ENCODE results near the gene DRGX. TPM values are rescaled to one million over a fixed set of nuclear protein-coding genes. Genes with fewer than 3 reads are reported as not detected.

The DRGX gene
- total RNA-seq, 4 donors from 2014 or later = not detected

GRCh38 chr10:49368256-49368655 lies 27.6 kb downstream of the DRGX start:
- no peaks in the 10 kb centered on the region for H3K9me3 ChIP-seq
- H3K4me1 ChIP-seq = no peaks in the 10 kb centered on the region
- H3K4me3 ChIP-seq (replicated peaks in 1 of 3) = no peak overlapping the region
- no peaks in the 10 kb centered on the region for H3K36me3 ChIP-seq
- 85 to 90% methylated on average over 4 of the region's 4 CpGs for WGBS, 2 donors
- intact Hi-C loops (cut with DNase I) = no loop called here
- H3K27ac ChIP-seq = no peak overlapping the region
- no peak for DNase-seq
- no peak for TF ChIP-seq CTCF (IDR thresholded peaks at IDR 0.05)
- TF ChIP-seq POLR2A (IDR thresholded peaks at IDR 0.05) = no peak
- no peaks in the 10 kb centered on the region for H3K27me3 ChIP-seq

GRCh38 chr10:49367600-49367999 lies 28.3 kb downstream of the DRGX start:
- no peak overlapping the region for H3K4me3 ChIP-seq (replicated peaks in 1 of 3)
- 7 to 19% methylated on average over 4 to 5 of the region's 5 CpGs for WGBS, 2 donors
- no peaks in the 10 kb centered on the region for H3K9me3 ChIP-seq
- no peak for DNase-seq
- no peak overlapping the region for H3K27ac ChIP-seq
- intact Hi-C loops (cut with DNase I) = no loop called here
- no peaks in the 10 kb centered on the region for H3K36me3 ChIP-seq
- no peaks in the 10 kb centered on the region for H3K4me1 ChIP-seq
- TF ChIP-seq POLR2A (IDR thresholded peaks at IDR 0.05) = no peak
- no peaks in the 10 kb centered on the region for H3K27me3 ChIP-seq

DNA sequence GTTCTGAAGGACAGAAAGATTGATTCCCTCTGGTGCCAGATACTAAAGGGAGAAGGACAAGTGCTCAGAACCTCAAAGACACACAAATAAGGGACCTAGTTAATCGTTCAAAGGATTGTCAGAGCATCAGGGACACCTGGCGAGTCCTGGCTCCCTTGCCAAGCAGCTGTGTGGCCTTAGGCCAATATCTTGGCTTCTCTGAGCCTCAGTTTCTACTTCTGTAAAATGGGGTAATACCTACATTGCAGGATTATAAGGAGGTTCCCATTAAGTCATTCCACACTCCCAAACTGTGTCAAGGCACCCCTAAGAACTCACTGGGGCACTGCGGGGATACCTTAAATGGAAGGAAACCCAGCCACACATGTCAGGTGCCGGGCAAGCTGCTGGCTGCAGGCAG lies 29.4 kb downstream of the DRGX start:
- no peaks in the 10 kb centered on the region for H3K4me1 ChIP-seq
- H3K27me3 ChIP-seq = no peaks in the 10 kb centered on the region
- TF ChIP-seq CTCF (IDR thresholded peaks at IDR 0.05) (no peak), POLR2A (IDR thresholded peaks at IDR 0.05) (no peak)
- no peaks in the 10 kb centered on the region for H3K36me3 ChIP-seq
- no peak overlapping the region for H3K4me3 ChIP-seq (replicated peaks in 1 of 3)
- no peak for DNase-seq
- H3K9me3 ChIP-seq = no peaks in the 10 kb centered on the region
- no peak overlapping the region for H3K27ac ChIP-seq
- 91 to 95% methylated on average over 4 of the region's 4 CpGs for WGBS, 2 donors
- intact Hi-C loops (cut with DNase I) = no loop called here

DNA sequence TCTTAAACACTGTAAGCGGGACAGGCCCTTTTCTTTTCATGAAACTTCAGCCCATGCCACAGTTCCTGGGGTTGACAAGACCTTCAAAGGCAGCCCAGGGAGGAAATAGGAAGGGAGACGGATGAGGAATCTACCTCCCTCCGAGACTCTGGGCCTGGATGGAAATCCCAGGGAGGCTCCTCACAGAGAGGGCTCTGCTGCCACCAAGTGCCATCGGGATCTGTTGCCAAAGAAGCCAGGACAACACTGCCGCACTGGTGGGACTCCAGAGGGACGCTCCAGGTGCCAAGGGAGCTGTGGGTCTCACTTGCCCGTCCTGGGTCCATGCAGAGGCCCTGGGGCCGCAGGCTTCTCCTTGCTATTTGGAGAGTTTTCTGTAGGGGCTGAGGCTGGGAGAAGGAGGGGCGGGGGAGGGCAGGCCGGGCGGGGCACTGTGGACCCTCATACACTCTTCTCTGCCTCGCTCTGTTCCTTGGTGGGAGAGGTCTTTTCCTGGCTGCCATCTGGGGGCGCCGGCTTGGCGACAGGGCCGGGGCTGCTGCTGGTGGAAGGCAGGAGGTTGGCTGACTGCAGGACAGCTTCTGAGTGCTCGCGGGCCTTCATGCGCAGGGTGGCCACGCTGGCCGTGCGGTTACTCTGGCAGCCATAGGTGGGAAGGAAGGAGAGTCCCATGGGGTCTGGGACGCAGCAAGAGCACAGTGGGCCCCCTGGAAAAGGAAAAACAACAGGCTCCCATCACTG lies 30.0 kb downstream of the DRGX start:
- no peaks in the 10 kb centered on the region for H3K9me3 ChIP-seq
- no peaks in the 10 kb centered on the region for H3K4me1 ChIP-seq
- no peak for DNase-seq
- H3K27me3 ChIP-seq = no peaks in the 10 kb centered on the region
- no peak overlapping the region for H3K27ac ChIP-seq
- TF ChIP-seq CTCF (IDR thresholded peaks at IDR 0.05) = no peak
- no peak for TF ChIP-seq POLR2A (IDR thresholded peaks at IDR 0.05)
- no peak overlapping the region for H3K4me3 ChIP-seq (replicated peaks in 1 of 3)
- H3K36me3 ChIP-seq = no peaks in the 10 kb centered on the region
- WGBS, 2 donors = 79 to 86% methylated on average over 21 to 22 of the region's 23 CpGs
- intact Hi-C loops (cut with DNase I) = no loop called here

DNA sequence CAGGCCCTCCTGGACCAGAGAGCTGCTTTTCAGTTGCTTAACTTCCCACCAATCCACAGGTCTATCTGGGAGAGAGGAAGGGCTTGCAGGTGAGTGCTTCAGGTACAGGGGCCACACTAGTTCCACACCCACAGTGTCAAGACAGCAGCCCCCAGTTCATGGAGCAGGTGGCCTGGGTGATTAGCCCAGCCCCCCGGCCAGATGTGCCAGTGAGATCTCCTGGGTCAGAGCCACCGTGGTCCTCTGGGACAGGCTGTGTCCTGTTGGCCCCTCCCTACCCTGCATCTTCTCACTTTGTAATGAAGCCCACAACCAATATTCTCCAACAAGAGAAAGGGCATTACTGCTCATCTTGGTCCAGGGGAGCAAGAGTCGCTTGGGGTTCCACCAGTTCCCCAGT lies 30.6 kb downstream of the DRGX start:
- Histone ChIP-seq H3K36me3 (no peaks in the 10 kb centered on the region), H3K9me3 (no peaks in the 10 kb centered on the region), H3K4me3 (replicated peaks in 1 of 3) (no peak overlapping the region), H3K4me1 (no peaks in the 10 kb centered on the region), H3K27me3 (no peaks in the 10 kb centered on the region), H3K27ac (no peak overlapping the region)
- intact Hi-C loops (cut with DNase I) = no loop called here
- 76 to 83% methylated on average over 3 of the region's 3 CpGs for WGBS, 2 donors
- TF ChIP-seq CTCF (IDR thresholded peaks at IDR 0.05) (no peak), POLR2A (IDR thresholded peaks at IDR 0.05) (no peak)
- DNase-seq = no peak
